GM23338 (cell line): Measurements from ENCODE around the gene SLC32A1. TPM values are rescaled to one million over a fixed set of nuclear protein-coding genes. Genes with fewer than 3 reads are reported as not detected.

Experiments
- ATAC-seq: fragments of 200-7000 bp; cut with Tn5 transposase; 3 replicates; pipeline ENCODE4 v1.9.1; 2020
- DNase-seq: peaks from one replicate; pipeline ENCODE4 v3.0.0-alpha.2; 2015; ENCODE audit warnings: low spot score
- H2AFZ ChIP-seq: fragments of 200-600 bp; sonication (generic); 2 replicates; pipeline ENCODE4 v1.8.0; 2016; ENCODE audit warnings: antibody characterized with exemption, mild to moderate bottlenecking, moderate library complexity
- H3F3A ChIP-seq: fragments of 200-600 bp; sonication (generic); replicated peaks from 2 replicates; pipeline ENCODE4 v1.8.0; 2017; ENCODE audit warnings: antibody characterized with exemption, mixed run types, low read depth
- H3K27ac ChIP-seq: fragments of 200-600 bp; sonication (generic); 2 replicates; pipeline ENCODE4 v1.6.1; 2016; ENCODE audit warnings: low read depth
- H3K27me3 ChIP-seq: fragments of 200-600 bp; sonication (generic); 2 replicates; pipeline ENCODE4 v1.8.0; 2016; ENCODE audit warnings: mild to moderate bottlenecking, mixed run types, moderate library complexity; ENCODE audit not compliant: insufficient read depth
- H3K36me3 ChIP-seq: fragments of 200-600 bp; sonication (generic); 2 replicates; pipeline ENCODE4 v1.8.0; 2016; ENCODE audit warnings: mild to moderate bottlenecking; ENCODE audit not compliant: insufficient read depth
- H3K4me1 ChIP-seq: fragments of 200-600 bp; sonication (generic); 2 replicates; pipeline ENCODE4 v1.8.0; 2016; ENCODE audit warnings: mild to moderate bottlenecking, moderate library complexity; ENCODE audit not compliant: insufficient read depth
- H3K4me2 ChIP-seq: fragments of 200-600 bp; sonication (generic); 2 replicates; pipeline ENCODE4 v1.7.1; 2017; ENCODE audit warnings: mixed run types
- H3K4me3 ChIP-seq: fragments of 200-600 bp; sonication (generic); 2 replicates; pipeline ENCODE4 v1.6.1; 2016; ENCODE audit warnings: mixed run types
- H3K79me2 ChIP-seq: fragments of 200-600 bp; sonication (generic); replicated peaks from 2 replicates; pipeline ENCODE4 v1.8.0; 2017; ENCODE audit warnings: mild to moderate bottlenecking; ENCODE audit not compliant: insufficient read depth
- H3K9me2 ChIP-seq: fragments of 200-600 bp; sonication (generic); 2 replicates; pipeline ENCODE4 v1.8.0; 2017; ENCODE audit not compliant: insufficient read depth
- H4K20me1 ChIP-seq: fragments of 200-600 bp; sonication (generic); replicated peaks from 2 replicates; pipeline ENCODE4 v1.8.0; 2017; ENCODE audit warnings: mild to moderate bottlenecking; ENCODE audit not compliant: insufficient read depth
- H3K27ac Mint-ChIP-seq: 2 replicates; pipeline ENCODE4 v1.8.0; 2020; ENCODE audit warnings: inconsistent platforms, mild to moderate bottlenecking, moderate library complexity, mixed read lengths
- H3K27me3 Mint-ChIP-seq: 3 replicates; pipeline ENCODE4 v1.8.0; 2022; ENCODE audit warnings: low read depth, mild to moderate bottlenecking, moderate library complexity, mixed read lengths, inconsistent platforms; ENCODE audit not compliant: insufficient read depth, poor library complexity
- H3K36me3 Mint-ChIP-seq: 3 replicates; pipeline ENCODE4 v1.8.0; 2021; ENCODE audit warnings: low read depth, mild to moderate bottlenecking, inconsistent platforms, moderate library complexity, mixed read lengths
- H3K4me1 Mint-ChIP-seq: 3 replicates; pipeline ENCODE4 v1.8.0; 2020; ENCODE audit warnings: mild to moderate bottlenecking, inconsistent platforms, mixed read lengths
- H3K4me3 Mint-ChIP-seq: 3 replicates; pipeline ENCODE4 v1.8.0; 2021; ENCODE audit warnings: moderate library complexity, mild to moderate bottlenecking, inconsistent platforms, mixed read lengths
- H3K9me3 Mint-ChIP-seq: 3 replicates; pipeline ENCODE4 v1.8.0; 2020; ENCODE audit warnings: moderate library complexity, mild to moderate bottlenecking, inconsistent platforms, mixed read lengths
- EZH2 ChIP-seq: fragments of 200-600 bp; sonication (generic); IDR thresholded peaks from one replicate; pipeline ENCODE4 v1.8.0; 2017; ENCODE audit warnings: antibody characterized with exemption, mild to moderate bottlenecking, low read depth; ENCODE audit not compliant: unreplicated experiment
- EZH2phosphoT487 ChIP-seq: fragments of 200-600 bp; sonication (generic); IDR thresholded peaks from one replicate; pipeline ENCODE4 v1.8.1; 2018; ENCODE audit warnings: antibody characterized with exemption; ENCODE audit not compliant: unreplicated experiment
- ZNF462 ChIP-seq: fragments of 250-450 bp; sonication (Bioruptor Pico); IDR thresholded peaks from 2 replicates; pipeline ENCODE4 v1.5.0; 2020; ENCODE audit warnings: mild to moderate bottlenecking, moderate library complexity
- polyA plus RNA-seq: library from polyadenylated mRNA; unstranded; fragments of >200 nt; fragmentation: Nextera tagmentation; extraction: Ambion mirVana; gene quantifications from 2 replicates; pipeline ENCODE4 v1.2.1, GENCODE V29; 2016
- total RNA-seq: library from RNA; depleted of rRNA; stranded (reverse); fragments of >200 nt; shearing (Covaris generic); gene quantifications from 2 replicates; pipeline ENCODE4 v1.2.3, GENCODE V29; 2014
- TF ChIP-seq, protein P1 (sequence below): IDR thresholded peaks from 2 replicates; pipeline ENCODE4 v1.6.1; 2016; ENCODE audit warnings: antibody characterized with exemption

The SLC32A1 gene
- total and polyA plus RNA-seq, 2 experiments from 2014 or later: 0.87 TPM; not detected in 1

DNA sequence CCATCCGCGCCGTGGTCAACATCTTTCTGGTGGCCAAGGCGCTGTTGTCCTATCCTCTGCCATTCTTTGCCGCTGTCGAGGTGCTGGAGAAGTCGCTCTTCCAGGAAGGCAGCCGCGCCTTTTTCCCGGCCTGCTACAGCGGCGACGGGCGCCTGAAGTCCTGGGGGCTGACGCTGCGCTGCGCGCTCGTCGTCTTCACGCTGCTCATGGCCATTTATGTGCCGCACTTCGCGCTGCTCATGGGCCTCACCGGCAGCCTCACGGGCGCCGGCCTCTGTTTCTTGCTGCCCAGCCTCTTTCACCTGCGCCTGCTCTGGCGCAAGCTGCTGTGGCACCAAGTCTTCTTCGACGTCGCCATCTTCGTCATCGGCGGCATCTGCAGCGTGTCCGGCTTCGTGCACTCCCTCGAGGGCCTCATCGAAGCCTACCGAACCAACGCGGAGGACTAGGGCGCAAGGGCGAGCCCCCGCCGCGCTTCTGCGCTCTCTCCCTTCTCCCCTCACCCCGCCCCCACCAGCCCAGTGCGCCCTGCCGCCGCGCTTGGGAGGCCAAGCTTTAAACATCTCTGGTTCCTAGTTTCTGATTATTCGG is 4.0 kb downstream of the SLC32A1 start:
- Mint-ChIP-seq H3K27me3 (peaks cover 93% of the 10 kb centered on the region), H3K4me1 (peaks cover 49% of the 10 kb centered on the region), H3K27ac (no peak overlapping the region), H3K9me3 (peaks cover 13% of the 10 kb centered on the region), H3K4me3 (peak overlapping the region; percentile 74), H3K36me3 (no peaks in the 10 kb centered on the region; the same call in 2 of the 3 replicates)
- Histone ChIP-seq H3K4me1 (peaks cover 46% of the 10 kb centered on the region), H2AFZ (peak overlapping the region; percentile 98), H3K9me2 (no peaks in the 10 kb centered on the region), H3K27ac (no peak overlapping the region), H4K20me1 (no peaks in the 10 kb centered on the region; the same call in 1 of the 2 replicates), H3K27me3 (peaks cover 99% of the 10 kb centered on the region), H3K4me3 (peak overlapping the region; percentile 61), H3K36me3 (no peaks in the 10 kb centered on the region), H3K79me2 (no peaks in the 10 kb centered on the region), H3F3A (peaks cover 12% of the 10 kb centered on the region; the same call in 1 of the 2 replicates), H3K4me2 (peak overlapping the region; percentile 83)
- DNase-seq: peak; percentile 68
- TF ChIP-seq ZNF462 (CRISPR knock-in tag) (no peak), EZH2 (peak; percentile 91)
- ATAC-seq: no peak

DNA sequence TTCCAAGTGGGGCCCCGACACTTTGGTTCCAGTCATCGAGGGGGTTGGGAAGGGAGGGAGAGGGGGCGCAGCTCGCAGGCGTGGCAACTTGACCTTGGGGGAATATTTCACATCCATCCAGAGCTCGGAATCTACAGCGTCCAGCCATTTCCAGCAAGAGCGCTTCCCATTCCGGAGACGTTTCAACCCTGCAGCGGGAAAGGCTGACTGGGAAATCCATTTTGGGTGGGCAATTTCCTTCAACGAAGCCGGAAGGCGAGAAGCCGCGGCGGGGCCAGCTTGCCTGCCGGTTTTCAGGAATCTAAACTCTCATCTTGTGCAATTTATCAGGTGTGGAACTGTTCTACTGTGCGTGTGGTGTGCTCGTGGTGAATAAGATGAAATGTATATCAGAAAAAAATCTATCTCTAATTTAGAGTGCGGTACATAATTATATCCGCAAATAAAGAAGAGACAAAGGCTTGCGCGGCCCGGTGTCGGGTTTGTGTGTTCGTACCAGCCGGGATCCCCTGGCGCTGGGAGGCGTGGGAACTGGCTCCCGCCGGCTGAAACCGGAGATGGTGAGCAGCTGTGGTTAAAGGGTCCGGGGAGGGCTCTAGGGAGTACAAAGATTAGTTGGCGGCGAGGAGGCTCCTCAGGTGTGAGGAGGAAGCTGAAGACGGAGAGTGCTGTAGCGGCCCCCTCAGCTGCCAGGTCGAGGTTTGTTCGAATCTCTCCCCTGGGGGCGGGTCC is 4.8 kb downstream of the SLC32A1 start:
- Histone ChIP-seq H3K27ac (no peak overlapping the region), H2AFZ (peak overlapping the region; percentile 98; the same call in 1 of the 2 replicates), H3K79me2 (no peaks in the 10 kb centered on the region), H3K36me3 (no peaks in the 10 kb centered on the region), H3K27me3 (peaks cover 99% of the 10 kb centered on the region), H3K4me3 (peak overlapping the region; percentile 61), H3K4me1 (peaks cover 43% of the 10 kb centered on the region), H3K4me2 (peak overlapping the region; percentile 83), H4K20me1 (no peaks in the 10 kb centered on the region; the same call in 1 of the 2 replicates), H3F3A (peaks cover 11% of the 10 kb centered on the region; the same call in 1 of the 2 replicates), H3K9me2 (no peaks in the 10 kb centered on the region)
- peaks cover 86% of the 10 kb centered on the region for H3K27me3 Mint-ChIP-seq
- ATAC-seq (peak; percentile 6), DNase-seq (peak; percentile 96)
- H3K27ac Mint-ChIP-seq: no peak overlapping the region
- peaks cover 47% of the 10 kb centered on the region for H3K4me1 Mint-ChIP-seq
- no peaks in the 10 kb centered on the region; the same call in 2 of the 3 replicates for H3K36me3 Mint-ChIP-seq
- peaks cover 13% of the 10 kb centered on the region for H3K9me3 Mint-ChIP-seq
- peak overlapping the region; percentile 74 for H3K4me3 Mint-ChIP-seq
- TF ChIP-seq EZH2phosphoT487: peak; percentile 72
- TF ChIP-seq, protein P1, sequence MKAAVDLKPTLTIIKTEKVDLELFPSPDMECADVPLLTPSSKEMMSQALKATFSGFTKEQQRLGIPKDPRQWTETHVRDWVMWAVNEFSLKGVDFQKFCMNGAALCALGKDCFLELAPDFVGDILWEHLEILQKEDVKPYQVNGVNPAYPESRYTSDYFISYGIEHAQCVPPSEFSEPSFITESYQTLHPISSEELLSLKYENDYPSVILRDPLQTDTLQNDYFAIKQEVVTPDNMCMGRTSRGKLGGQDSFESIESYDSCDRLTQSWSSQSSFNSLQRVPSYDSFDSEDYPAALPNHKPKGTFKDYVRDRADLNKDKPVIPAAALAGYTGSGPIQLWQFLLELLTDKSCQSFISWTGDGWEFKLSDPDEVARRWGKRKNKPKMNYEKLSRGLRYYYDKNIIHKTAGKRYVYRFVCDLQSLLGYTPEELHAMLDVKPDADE: no peak
